ENCODE data around the gene UXS1. TPM values are rescaled to one million over a fixed set of nuclear protein-coding genes. Genes with fewer than 3 reads are reported as not detected.

UXS1 gene
- total and polyA plus RNA-seq, 4 donors: 59.8 to 80.9 (median 79.8) TPM

DNA sequence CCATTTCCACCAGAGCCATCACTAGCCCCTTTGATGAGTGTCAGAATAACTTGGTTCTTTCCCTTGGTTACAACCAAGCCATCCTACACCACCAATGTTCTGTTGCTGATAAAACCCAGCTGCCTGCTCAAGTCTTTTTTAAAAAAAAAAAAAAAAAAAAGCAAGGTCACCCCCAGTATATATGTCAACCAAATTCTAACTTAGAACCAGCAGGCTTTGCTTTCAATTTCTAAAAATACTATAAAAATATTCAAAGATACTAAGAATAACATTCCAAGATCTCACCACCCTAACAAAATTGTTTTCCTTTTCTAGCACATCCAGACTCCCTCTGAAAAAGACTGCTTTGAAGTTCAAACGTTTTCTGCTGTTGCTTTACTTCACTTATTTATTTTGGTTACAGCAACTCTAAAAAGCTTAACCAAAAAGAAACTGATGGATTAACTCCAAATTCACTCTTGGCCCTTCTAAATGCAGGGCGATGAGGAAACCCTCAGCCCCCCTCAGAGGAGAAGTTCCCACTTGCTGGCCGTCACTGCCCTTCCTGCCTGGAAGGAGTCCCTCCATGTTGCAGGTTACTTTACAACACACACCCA is 10.9 kb downstream of the UXS1 start:
- no peak overlapping the region for H3K4me3 ChIP-seq (ENCODE audit: low read depth, low read length)
- no peaks in the 10 kb centered on the region for H3K9me3 ChIP-seq (ENCODE audit: control insufficient read depth, insufficient read depth, low read length)
- H3K27me3 ChIP-seq (ENCODE audit: control insufficient read depth, insufficient read depth, low read length): no peaks in the 10 kb centered on the region
- WGBS (ENCODE audit: insufficient coverage): 20% methylated on average over 3 of the region's 3 CpGs
- H3K36me3 ChIP-seq (ENCODE audit: control insufficient read depth, insufficient read depth, low read length): no peaks in the 10 kb centered on the region
- peak in 1 of 6 donors; percentile 62 for DNase-seq (ENCODE audit: low read depth in 4 of 6, low spot score in 6 of 6)
- H3K27ac ChIP-seq (ENCODE audit: low read depth, low read length): peak overlapping the region; percentile 59
- H3K4me1 ChIP-seq (ENCODE audit: control insufficient read depth, insufficient read depth, low read length): peaks cover 18% of the 10 kb centered on the region

DNA sequence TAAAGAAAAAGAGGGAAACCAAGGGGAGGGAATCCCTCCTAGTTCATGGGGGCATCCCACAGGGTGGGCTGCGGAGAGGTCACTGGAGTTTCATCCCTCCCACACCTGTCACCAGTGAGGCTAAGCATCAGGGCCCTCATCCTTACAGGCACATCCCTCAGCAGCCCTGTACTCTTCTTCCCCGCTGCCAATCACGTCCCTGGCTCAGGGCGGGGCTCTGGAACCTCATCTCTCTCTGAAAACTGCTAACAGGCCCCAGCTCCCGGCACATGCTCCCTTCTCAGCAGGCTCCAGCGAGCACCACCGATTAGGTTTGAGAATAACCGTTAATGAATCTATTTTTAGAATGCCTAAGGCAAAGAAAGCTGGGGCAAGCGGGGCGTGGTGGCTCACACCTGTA is 13.0 kb downstream of the UXS1 start:
- Histone ChIP-seq H3K4me1 (ENCODE audit: control insufficient read depth, insufficient read depth, low read length) (peaks cover 21% of the 10 kb centered on the region), H3K36me3 (ENCODE audit: control insufficient read depth, insufficient read depth, low read length) (no peaks in the 10 kb centered on the region), H3K27ac (ENCODE audit: low read depth, low read length) (no peak overlapping the region), H3K9me3 (ENCODE audit: control insufficient read depth, insufficient read depth, low read length) (no peaks in the 10 kb centered on the region), H3K27me3 (ENCODE audit: control insufficient read depth, insufficient read depth, low read length) (no peaks in the 10 kb centered on the region), H3K4me3 (ENCODE audit: low read depth, low read length) (no peak overlapping the region)
- DNase-seq (ENCODE audit: low read depth in 4 of 6, low spot score in 6 of 6): no peak
- WGBS (ENCODE audit: insufficient coverage): 89% methylated on average over 9 of the region's 10 CpGs

- Histone ChIP-seq H3K4me3 (ENCODE audit: low read depth, low read length) (no peak overlapping the region), H3K27me3 (ENCODE audit: control insufficient read depth, insufficient read depth, low read length) (no peaks in the 10 kb centered on the region), H3K4me1 (ENCODE audit: control insufficient read depth, insufficient read depth, low read length) (peaks cover 21% of the 10 kb centered on the region), H3K9me3 (ENCODE audit: control insufficient read depth, insufficient read depth, low read length) (no peaks in the 10 kb centered on the region), H3K36me3 (ENCODE audit: control insufficient read depth, insufficient read depth, low read length) (no peaks in the 10 kb centered on the region), H3K27ac (ENCODE audit: low read depth, low read length) (no peak overlapping the region)
- no CpG with 5 or more reads among the region's 5 CpGs for WGBS (ENCODE audit: insufficient coverage)
- no peak for DNase-seq (ENCODE audit: low read depth in 4 of 6, low spot score in 6 of 6)
Measured at GRCh38 chr2:106180602-106181001, 13.5 kb downstream of the UXS1 start.

DNA sequence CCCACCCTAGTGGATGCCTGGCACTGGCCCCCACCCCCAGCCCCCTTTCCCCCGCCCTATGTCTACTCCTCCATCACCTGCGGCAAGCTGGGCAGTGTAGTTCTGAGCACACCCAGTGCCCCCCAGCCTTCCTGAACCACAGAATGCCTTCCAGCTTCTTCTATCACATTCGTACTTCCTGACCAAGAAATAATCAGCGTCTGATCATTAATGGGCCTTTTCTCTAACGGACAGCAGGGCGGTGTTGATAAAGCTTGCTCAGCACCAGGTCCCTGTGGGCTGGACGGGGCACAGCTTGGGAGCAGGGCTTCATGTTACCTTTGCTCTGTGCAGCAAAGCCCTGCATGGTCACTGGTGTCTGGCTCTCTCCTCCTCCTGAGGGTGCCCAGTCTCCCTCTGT is 15.4 kb downstream of the UXS1 start:
- no peak overlapping the region for H3K4me3 ChIP-seq (ENCODE audit: low read depth, low read length)
- H3K9me3 ChIP-seq (ENCODE audit: control insufficient read depth, insufficient read depth, low read length): no peaks in the 10 kb centered on the region
- no peak overlapping the region for H3K27ac ChIP-seq (ENCODE audit: low read depth, low read length)
- 89% methylated on average over 5 of the region's 7 CpGs for WGBS (ENCODE audit: insufficient coverage)
- no peaks in the 10 kb centered on the region for H3K36me3 ChIP-seq (ENCODE audit: control insufficient read depth, insufficient read depth, low read length)
- H3K27me3 ChIP-seq (ENCODE audit: control insufficient read depth, insufficient read depth, low read length): no peaks in the 10 kb centered on the region
- H3K4me1 ChIP-seq (ENCODE audit: control insufficient read depth, insufficient read depth, low read length): peaks cover 28% of the 10 kb centered on the region
- no peak for DNase-seq (ENCODE audit: low read depth in 4 of 6, low spot score in 6 of 6)

GRCh38 chr2:106177581-106177980 is 16.5 kb downstream of the UXS1 start:
- Histone ChIP-seq H3K4me1 (ENCODE audit: control insufficient read depth, insufficient read depth, low read length) (peaks cover 25% of the 10 kb centered on the region), H3K36me3 (ENCODE audit: control insufficient read depth, insufficient read depth, low read length) (no peaks in the 10 kb centered on the region), H3K27me3 (ENCODE audit: control insufficient read depth, insufficient read depth, low read length) (no peaks in the 10 kb centered on the region), H3K9me3 (ENCODE audit: control insufficient read depth, insufficient read depth, low read length) (no peaks in the 10 kb centered on the region), H3K4me3 (ENCODE audit: low read depth, low read length) (no peak overlapping the region), H3K27ac (ENCODE audit: low read depth, low read length) (no peak overlapping the region)
- no peak for DNase-seq (ENCODE audit: low read depth in 4 of 6, low spot score in 6 of 6)
- 98% methylated on average over 4 of the region's 4 CpGs for WGBS (ENCODE audit: insufficient coverage)

DNA sequence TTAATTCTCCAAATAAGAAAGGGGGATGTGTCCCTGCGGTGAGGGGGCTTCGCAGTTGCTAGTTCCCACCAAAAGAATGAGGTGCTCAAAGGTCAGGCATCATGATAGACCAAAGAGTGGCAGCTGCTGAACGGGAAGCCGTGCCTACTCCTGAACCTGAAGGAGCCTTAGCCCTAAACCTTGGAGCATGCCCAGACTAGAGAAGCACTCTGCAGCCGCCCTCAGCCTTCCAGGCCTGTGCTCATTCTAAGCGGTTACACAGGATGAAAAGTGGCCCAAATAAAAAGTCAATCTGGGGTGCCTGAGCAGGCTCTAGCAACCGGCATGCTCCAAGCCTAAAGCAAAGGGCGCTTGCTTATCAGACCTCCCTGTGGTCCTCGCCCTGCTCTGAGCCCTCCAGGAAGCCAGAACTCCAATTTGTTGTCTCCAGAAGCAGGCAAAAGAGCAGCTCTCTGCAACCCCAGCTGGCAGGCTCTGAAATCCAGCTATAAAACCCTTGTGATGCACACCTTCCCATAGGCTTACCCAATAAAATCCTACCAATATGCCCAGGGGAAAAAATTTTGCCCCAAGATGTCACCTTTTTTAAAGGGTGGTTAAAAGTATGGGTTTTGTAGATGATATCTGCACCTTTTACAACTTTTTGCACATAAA is 17.5 kb downstream of the UXS1 start:
- no peaks in the 10 kb centered on the region for H3K36me3 ChIP-seq (ENCODE audit: control insufficient read depth, insufficient read depth, low read length)
- H3K27ac ChIP-seq (ENCODE audit: low read depth, low read length): no peak overlapping the region
- H3K9me3 ChIP-seq (ENCODE audit: control insufficient read depth, insufficient read depth, low read length): no peaks in the 10 kb centered on the region
- H3K27me3 ChIP-seq (ENCODE audit: control insufficient read depth, insufficient read depth, low read length): no peaks in the 10 kb centered on the region
- no peak for DNase-seq (ENCODE audit: low read depth in 4 of 6, low spot score in 6 of 6)
- WGBS (ENCODE audit: insufficient coverage): 74% methylated on average over 9 of the region's 9 CpGs
- peaks cover 25% of the 10 kb centered on the region for H3K4me1 ChIP-seq (ENCODE audit: control insufficient read depth, insufficient read depth, low read length)
- H3K4me3 ChIP-seq (ENCODE audit: low read depth, low read length): no peak overlapping the region

- H3K27me3 ChIP-seq (ENCODE audit: control insufficient read depth, insufficient read depth, low read length): no peaks in the 10 kb centered on the region
Measured at GRCh38 chr2:106175086-106175850, 18.8 kb downstream of the UXS1 start.

DNA sequence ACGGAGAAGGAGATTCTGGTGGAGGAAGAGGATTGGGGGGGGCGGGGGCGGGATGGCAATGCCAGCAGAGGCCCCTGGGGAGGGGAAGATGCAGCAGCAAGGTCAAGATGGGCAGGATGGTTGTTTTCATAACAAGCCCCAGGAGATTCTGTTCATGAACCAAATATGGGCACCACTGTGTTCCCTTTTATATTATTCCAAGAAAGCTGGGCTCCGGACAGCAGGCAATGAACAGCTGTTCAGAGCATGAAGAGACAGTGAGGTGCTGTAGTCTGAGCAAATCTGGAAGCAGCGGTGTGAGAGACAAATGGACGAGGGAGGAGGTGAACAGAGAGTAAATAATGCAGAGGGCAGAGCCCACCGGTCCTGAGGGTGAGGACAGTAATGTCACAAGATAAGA is 20.0 kb downstream of the UXS1 start:
- WGBS (ENCODE audit: insufficient coverage): 67% methylated on average over 7 of the region's 7 CpGs
- Histone ChIP-seq H3K27me3 (ENCODE audit: control insufficient read depth, insufficient read depth, low read length) (no peaks in the 10 kb centered on the region), H3K4me1 (ENCODE audit: control insufficient read depth, insufficient read depth, low read length) (peaks cover 21% of the 10 kb centered on the region), H3K9me3 (ENCODE audit: control insufficient read depth, insufficient read depth, low read length) (no peaks in the 10 kb centered on the region), H3K27ac (ENCODE audit: low read depth, low read length) (no peak overlapping the region), H3K4me3 (ENCODE audit: low read depth, low read length) (no peak overlapping the region), H3K36me3 (ENCODE audit: control insufficient read depth, insufficient read depth, low read length) (no peaks in the 10 kb centered on the region)
- DNase-seq (ENCODE audit: low read depth in 4 of 6, low spot score in 6 of 6): no peak

More at GRCh38 chr2:106175086-106175850, 18.8 kb downstream of the UXS1 start:
- WGBS (ENCODE audit: insufficient coverage): 82% methylated on average over 4 of the region's 7 CpGs
- Histone ChIP-seq H3K9me3 (ENCODE audit: control insufficient read depth, insufficient read depth, low read length) (no peaks in the 10 kb centered on the region), H3K27ac (ENCODE audit: low read depth, low read length) (no peak overlapping the region), H3K36me3 (ENCODE audit: control insufficient read depth, insufficient read depth, low read length) (no peaks in the 10 kb centered on the region), H3K4me1 (ENCODE audit: control insufficient read depth, insufficient read depth, low read length) (peaks cover 21% of the 10 kb centered on the region), H3K4me3 (ENCODE audit: low read depth, low read length) (no peak overlapping the region)
- no peak for DNase-seq (ENCODE audit: low read depth in 4 of 6, low spot score in 6 of 6)

GRCh38 chr2:106172649-106173048 is 21.5 kb downstream of the UXS1 start:
- H3K27me3 ChIP-seq (ENCODE audit: control insufficient read depth, insufficient read depth, low read length): no peaks in the 10 kb centered on the region
- no peak overlapping the region for H3K27ac ChIP-seq (ENCODE audit: low read depth, low read length)
- WGBS (ENCODE audit: insufficient coverage): 95% methylated on average over 2 of the region's 2 CpGs
- peaks cover 21% of the 10 kb centered on the region for H3K4me1 ChIP-seq (ENCODE audit: control insufficient read depth, insufficient read depth, low read length)
- no peaks in the 10 kb centered on the region for H3K9me3 ChIP-seq (ENCODE audit: control insufficient read depth, insufficient read depth, low read length)
- no peaks in the 10 kb centered on the region for H3K36me3 ChIP-seq (ENCODE audit: control insufficient read depth, insufficient read depth, low read length)
- DNase-seq (ENCODE audit: low read depth in 4 of 6, low spot score in 6 of 6): no peak
- H3K4me3 ChIP-seq (ENCODE audit: low read depth, low read length): no peak overlapping the region
